Thoracic aorta (tissue), 2 donors: ENCODE measurements around the gene ELAVL3. TPM values are rescaled to one million over a fixed set of nuclear protein-coding genes. Genes with fewer than 3 reads are reported as not detected.
A peak's percentile ranks its signal among the peaks of the same experiment; 100 is the strongest.

Experiments
- ATAC-seq: fragments of 150-250 bp; one replicate; pipeline ENCODE4 v1.8.0; 2017; ENCODE audit warnings: low read depth; ENCODE audit not compliant: insufficient number of reproducible peaks, low FRiP score
- DNase-seq: peaks from one replicate; pipeline ENCODE4 v3.0.0-alpha.2; 2020; ENCODE audit warnings: low spot score
- H3K27ac ChIP-seq, 2 donors: fragments of 200-600 bp; sonication (generic); 1 replicate in 1 of 2; 2 replicates in 1 of 2; pipeline ENCODE4 v1.5.1; 2016; ENCODE audit warnings: mild to moderate bottlenecking in 2 of 2, moderate library complexity in 2 of 2
- H3K27me3 ChIP-seq: fragments of 200-600 bp; sonication (generic); replicated peaks from 2 replicates; pipeline ENCODE4 v1.6.0; 2016; ENCODE audit warnings: mild to moderate bottlenecking; ENCODE audit not compliant: insufficient read depth
- H3K36me3 ChIP-seq: fragments of 200-600 bp; sonication (generic); one replicate; pipeline ENCODE4 v1.5.1; 2016
- H3K4me1 ChIP-seq, 2 donors: fragments of 200-600 bp; sonication (generic); 1 replicate in 1 of 2; 2 replicates in 1 of 2; pipeline versions ENCODE4 v1.5.1 to v1.6.0; 2016; ENCODE audit warnings: low read depth in 2 of 2, mild to moderate bottlenecking in 1 of 2; ENCODE audit not compliant: control insufficient read depth in 1 of 2
- H3K4me3 ChIP-seq: fragments of 200-600 bp; sonication (generic); 2 replicates; pipeline ENCODE4 v1.5.1; 2016; ENCODE audit warnings: mild to moderate bottlenecking
- H3K9me3 ChIP-seq: fragments of 200-600 bp; sonication (generic); 2 replicates; pipeline ENCODE4 v1.5.1; 2016
- total RNA-seq, 2 donors: library from RNA; depleted of rRNA; stranded (reverse); fragments of >200 nt; gene quantifications; one replicate each; pipeline versions ENCODE4 v1.1.0 to v1.2.3, GENCODE V29; 2016
- TF ChIP-seq, protein P1 (sequence below): fragments of 200-600 bp; sonication (generic); IDR thresholded peaks from one replicate; pipeline ENCODE4 v1.5.1; 2019; ENCODE audit warnings: antibody characterized with exemption

ELAVL3 gene
- not detected for total RNA-seq

DNA sequence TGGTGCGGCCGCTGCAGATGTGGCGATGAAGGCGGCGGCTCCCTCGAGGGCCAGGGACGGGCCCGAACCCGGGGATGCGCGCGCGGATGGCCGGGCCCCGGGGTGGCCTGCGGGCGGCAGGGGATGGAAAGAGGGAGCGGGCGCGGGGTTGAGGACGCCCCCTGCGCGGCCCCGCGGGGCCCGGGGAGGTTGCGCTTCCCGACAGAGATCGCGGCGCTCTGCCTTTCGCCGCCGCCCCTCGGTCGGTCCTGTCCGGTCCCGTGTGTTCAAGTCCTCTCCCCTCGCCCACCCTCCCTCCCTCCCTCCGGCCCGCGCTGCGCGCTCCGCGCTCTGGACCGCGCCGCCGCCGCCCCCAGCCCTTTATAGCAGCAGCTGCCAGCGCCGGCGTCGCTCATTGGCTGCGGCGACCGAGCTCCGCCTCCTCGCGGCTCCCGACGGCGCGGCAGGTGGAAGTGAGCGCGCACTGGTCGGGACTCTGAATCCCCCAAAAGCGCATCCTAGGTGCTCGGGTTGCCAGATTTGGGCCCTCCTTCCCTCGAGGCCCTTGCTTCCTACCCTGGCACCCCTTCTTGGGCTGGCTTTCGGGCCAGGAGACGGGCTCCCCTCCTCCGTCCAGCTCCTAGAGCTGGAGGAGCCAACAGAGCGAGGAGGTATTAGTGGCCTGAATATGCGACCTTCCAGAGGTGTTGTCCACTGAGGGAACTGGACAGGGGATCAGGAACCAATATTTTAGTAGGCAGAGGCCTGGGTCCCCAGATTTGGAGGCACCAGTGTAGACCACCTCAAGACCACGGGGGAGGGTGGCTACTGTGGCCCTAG lies at the start of gene ELAVL3:
Gene ELAVL3, minus strand, starts transcription at position 332 of the 819 bp plus-strand sequence. CDS start 438 bp downstream, outside the sequence.
- H3K4me1 ChIP-seq, result peaks cover 10 to 22% of the 10 kb centered on the region in 2 donors
- TF ChIP-seq, protein P1, sequence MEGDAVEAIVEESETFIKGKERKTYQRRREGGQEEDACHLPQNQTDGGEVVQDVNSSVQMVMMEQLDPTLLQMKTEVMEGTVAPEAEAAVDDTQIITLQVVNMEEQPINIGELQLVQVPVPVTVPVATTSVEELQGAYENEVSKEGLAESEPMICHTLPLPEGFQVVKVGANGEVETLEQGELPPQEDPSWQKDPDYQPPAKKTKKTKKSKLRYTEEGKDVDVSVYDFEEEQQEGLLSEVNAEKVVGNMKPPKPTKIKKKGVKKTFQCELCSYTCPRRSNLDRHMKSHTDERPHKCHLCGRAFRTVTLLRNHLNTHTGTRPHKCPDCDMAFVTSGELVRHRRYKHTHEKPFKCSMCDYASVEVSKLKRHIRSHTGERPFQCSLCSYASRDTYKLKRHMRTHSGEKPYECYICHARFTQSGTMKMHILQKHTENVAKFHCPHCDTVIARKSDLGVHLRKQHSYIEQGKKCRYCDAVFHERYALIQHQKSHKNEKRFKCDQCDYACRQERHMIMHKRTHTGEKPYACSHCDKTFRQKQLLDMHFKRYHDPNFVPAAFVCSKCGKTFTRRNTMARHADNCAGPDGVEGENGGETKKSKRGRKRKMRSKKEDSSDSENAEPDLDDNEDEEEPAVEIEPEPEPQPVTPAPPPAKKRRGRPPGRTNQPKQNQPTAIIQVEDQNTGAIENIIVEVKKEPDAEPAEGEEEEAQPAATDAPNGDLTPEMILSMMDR, result no peak
- peaks cover 8% of the 10 kb centered on the region for H3K27me3 ChIP-seq
- DNase-seq (no peak), ATAC-seq (no peak)
- H3K27ac ChIP-seq, result no peak within 1 kb of the TSS
- peak within 1 kb of the TSS; percentile 60 for H3K4me3 ChIP-seq
- no peaks in the 10 kb centered on the region for H3K9me3 ChIP-seq
- H3K36me3 ChIP-seq, result no peaks in the 10 kb centered on the region

DNA sequence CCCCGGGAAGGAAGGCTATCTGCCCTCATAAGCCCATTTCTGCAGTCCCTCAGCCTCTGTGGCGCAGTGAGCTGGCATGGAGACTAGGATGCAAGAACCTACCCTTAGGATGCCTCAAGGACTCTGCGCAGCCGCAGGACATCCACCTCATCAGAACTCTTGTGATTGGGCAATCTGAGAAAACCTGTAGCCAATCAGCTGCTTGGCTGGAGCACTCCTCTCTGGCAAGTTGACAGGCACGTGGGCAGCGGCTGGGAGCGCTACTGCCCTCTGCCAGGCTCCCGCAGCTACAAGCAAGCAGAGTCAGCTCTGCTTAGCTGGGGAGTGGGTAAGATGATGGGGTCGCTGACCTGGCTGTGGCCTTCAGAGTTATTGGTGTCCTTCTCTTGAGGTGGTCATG lies 49.6 kb upstream of the ELAVL3 start:
- peak; percentile 23 for DNase-seq

DNA sequence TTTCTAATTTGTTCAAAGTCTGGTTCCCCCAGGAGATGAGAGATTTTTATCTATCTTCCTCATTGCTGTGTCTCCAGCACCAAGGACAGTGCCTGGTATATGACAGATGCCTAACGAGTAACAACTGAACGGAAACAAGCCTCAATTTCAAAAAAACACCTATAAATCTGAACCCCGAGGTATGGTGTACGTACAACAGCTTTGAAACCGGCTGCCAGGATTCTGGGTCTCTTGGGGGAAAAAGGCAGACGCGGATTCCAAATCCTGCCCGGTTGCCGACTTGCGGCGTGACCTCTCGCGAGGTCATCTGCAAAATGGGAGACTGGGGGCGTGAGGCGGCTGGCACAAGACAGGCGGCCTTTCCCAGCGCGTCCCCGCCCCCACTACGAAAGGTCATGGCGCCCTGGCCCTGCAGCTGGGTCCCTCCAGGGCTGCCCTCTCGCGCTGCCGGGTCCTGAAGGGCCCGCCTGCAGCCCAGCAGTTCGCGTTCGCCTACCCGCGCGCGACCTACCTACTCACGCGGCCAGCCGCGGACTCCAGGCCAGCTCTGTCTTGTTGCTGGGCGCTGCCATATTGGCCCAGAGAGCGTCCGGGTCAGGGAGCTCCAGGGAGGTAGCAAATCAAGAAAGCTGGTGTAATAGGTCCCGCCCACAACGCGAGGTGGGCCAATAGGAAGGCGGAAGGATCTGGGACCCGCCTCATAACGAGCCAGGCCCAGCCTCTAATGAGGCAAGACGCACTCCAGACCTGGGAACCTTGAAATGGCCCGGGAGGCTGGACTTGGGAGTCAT lies 47.9 kb upstream of the ELAVL3 start, which contains the start of gene ECSIT:
Gene ECSIT, minus strand, starts transcription at position 584 of the 791 bp plus-strand sequence. CDS start 9,964 bp downstream, outside the sequence.
- ATAC-seq (peak; percentile 96), DNase-seq (peak; percentile 98)
- TF ChIP-seq, protein P1, result no peak
- peaks cover 8 to 31% of the 10 kb centered on the region in 2 donors for H3K4me1 ChIP-seq
- no peaks in the 10 kb centered on the region for H3K27me3 ChIP-seq
- H3K4me3 ChIP-seq, result peak within 1 kb of the TSS; percentile 85
- H3K36me3 ChIP-seq, result no peaks in the 10 kb centered on the region
- peak within 1 kb of the TSS; percentile 86 to 96 for H3K27ac ChIP-seq
- no peaks in the 10 kb centered on the region for H3K9me3 ChIP-seq

More for the DNA sequence above, 49.6 kb upstream of the ELAVL3 start:
- H3K27ac ChIP-seq, result peak overlapping the region; percentile 86 to 96
- H3K4me3 ChIP-seq, result no peak overlapping the region
- H3K4me1 ChIP-seq, result peaks cover 16 to 43% of the 10 kb centered on the region in 2 donors
- no peaks in the 10 kb centered on the region for H3K9me3 ChIP-seq
- TF ChIP-seq, protein P1, result no peak
- no peaks in the 10 kb centered on the region for H3K36me3 ChIP-seq
- H3K27me3 ChIP-seq, result no peaks in the 10 kb centered on the region
- no peak for ATAC-seq

DNA sequence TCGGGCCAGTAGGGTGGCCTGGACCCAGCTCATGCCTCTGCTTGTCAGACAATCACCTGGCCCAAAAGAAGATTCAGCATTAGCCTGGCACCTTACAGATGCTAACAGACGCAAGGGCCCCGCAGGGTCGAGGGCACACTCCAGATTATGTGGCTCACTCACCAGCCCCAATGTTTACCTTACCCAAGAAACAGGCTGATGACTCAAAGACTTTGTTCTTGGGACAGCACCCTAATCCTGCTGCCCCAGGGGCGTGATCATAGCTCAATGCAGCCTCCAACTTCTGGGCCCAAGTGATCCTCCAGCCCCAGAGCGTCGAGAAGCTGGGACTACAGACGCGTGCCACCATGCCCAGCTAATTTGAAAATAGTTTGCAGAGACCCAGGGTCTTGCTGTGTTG lies 38.3 kb upstream of the ELAVL3 start:
- TF ChIP-seq, protein P1, result no peak
- H3K36me3 ChIP-seq, result peaks cover 5% of the 10 kb centered on the region
- H3K9me3 ChIP-seq, result no peaks in the 10 kb centered on the region
- no peaks in the 10 kb centered on the region for H3K4me1 ChIP-seq
- no peak for DNase-seq
- H3K4me3 ChIP-seq, result no peak overlapping the region
- no peak for ATAC-seq
- H3K27ac ChIP-seq, result no peak overlapping the region
- H3K27me3 ChIP-seq, result no peaks in the 10 kb centered on the region

DNA sequence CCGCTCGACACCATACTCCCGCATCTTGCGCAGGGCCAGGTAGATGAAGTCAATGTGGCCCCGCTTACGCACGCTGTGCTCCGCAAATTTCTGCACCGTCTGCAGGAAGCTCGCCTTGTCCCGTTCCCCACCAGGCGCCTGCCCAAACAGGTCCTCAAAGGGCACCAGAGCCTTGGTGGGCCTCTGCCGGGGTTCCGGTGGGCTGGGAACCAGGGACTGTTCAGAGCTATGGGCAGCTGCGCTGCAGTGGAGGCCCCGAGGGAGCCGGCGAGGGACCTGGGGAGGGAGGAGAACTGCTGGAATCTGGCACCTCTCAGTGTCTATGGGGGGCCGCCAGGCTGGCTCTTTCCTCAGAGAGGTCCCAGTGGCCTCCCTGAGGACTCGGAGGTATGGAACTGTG lies 33.1 kb upstream of the ELAVL3 start:
- no peaks in the 10 kb centered on the region for H3K4me1 ChIP-seq
- H3K9me3 ChIP-seq, result no peaks in the 10 kb centered on the region
- no peak overlapping the region for H3K4me3 ChIP-seq
- TF ChIP-seq, protein P1, result no peak
- DNase-seq (no peak), ATAC-seq (no peak)
- no peak overlapping the region for H3K27ac ChIP-seq
- H3K36me3 ChIP-seq, result peaks cover 20% of the 10 kb centered on the region
- no peaks in the 10 kb centered on the region for H3K27me3 ChIP-seq
